Measurements from ENCODE around the gene TMEM273. TPM values are rescaled to one million over a fixed set of nuclear protein-coding genes. Genes with fewer than 3 reads are reported as not detected.

TMEM273 gene
- total RNA-seq, 4 donors from 2014 or later, result 4.9 to 11.2 (median 7.8) TPM

- Histone ChIP-seq H3K9me3 (no peaks in the 10 kb centered on the region), H3K4me1 (peaks cover 3 to 5% of the 10 kb centered on the region in 2 donors), H3K36me3 (no peaks in the 10 kb centered on the region), H3K4me3 (no peak overlapping the region), H3K27me3 (no peaks in the 10 kb centered on the region), H3K27ac (no peak overlapping the region)
- in situ Hi-C loops (cut with MboI; ENCODE audit: low sequenced_read_pairs in 4 of 4) (no loop called here), intact Hi-C loops (cut with DNase I; ENCODE audit: low total_unique reads) (loop anchor here (10.0 kb wide), 1 partner anchor 132 kb away; no protein-coding TSS in a partner anchor)
- ATAC-seq (no peak), DNase-seq (no peak)
- TF ChIP-seq POLR2A (IDR thresholded peaks at IDR 0.05) (no peak), CTCF (IDR thresholded peaks at IDR 0.05 in 4 of 5, conservative IDR thresholded peaks at IDR 0.05 in 1 of 5) (no peak)
These were observed 71.4 kb downstream of the TMEM273 start for GRCh38 chr10:49116509-49117375.

- H3K9me3 ChIP-seq, result no peaks in the 10 kb centered on the region
- no peaks in the 10 kb centered on the region for H3K36me3 ChIP-seq
- intact Hi-C loops (cut with DNase I; ENCODE audit: low total_unique reads), result loop anchor here (10.0 kb wide), 1 partner anchor 131 kb away; no protein-coding TSS in a partner anchor
- no peak for TF ChIP-seq POLR2A (IDR thresholded peaks at IDR 0.05)
- no peak for TF ChIP-seq CTCF (IDR thresholded peaks at IDR 0.05 in 4 of 5, conservative IDR thresholded peaks at IDR 0.05 in 1 of 5)
- H3K27me3 ChIP-seq, result no peaks in the 10 kb centered on the region
- peak in 1 of 2 donors; percentile 12 for ATAC-seq
- in situ Hi-C loops (cut with MboI; ENCODE audit: low sequenced_read_pairs in 4 of 4), result no loop called here
- H3K4me1 ChIP-seq, result peaks cover 4 to 5% of the 10 kb centered on the region in 2 donors
- DNase-seq, result no peak
- H3K4me3 ChIP-seq, result peak overlapping the region in 3 of 4 donors; percentile 20 to 32 (median 21)
- H3K27ac ChIP-seq, result peak overlapping the region in 3 of 4 donors; percentile 30 to 42 (median 31)
These were observed 72.2 kb downstream of the TMEM273 start for GRCh38 chr10:49115796-49116508.

GRCh38 chr10:49115015-49115795 lies 73.0 kb downstream of the TMEM273 start, which contains the start of gene VSTM4:
Gene VSTM4, minus strand, starts transcription at chr10:49115522. Its CDS starts 37 bp downstream, at chr10:49115485.
- in situ Hi-C loops (cut with MboI; ENCODE audit: low sequenced_read_pairs in 4 of 4) (no loop called here), intact Hi-C loops (cut with DNase I; ENCODE audit: low total_unique reads) (loop anchor here (10.0 kb wide), 1 partner anchor 130 kb away; no protein-coding TSS in a partner anchor)
- no peak for DNase-seq
- H3K27ac ChIP-seq, result peak within 1 kb of the TSS; percentile 50 to 69 (median 60)
- H3K36me3 ChIP-seq, result no peaks in the 10 kb centered on the region
- ATAC-seq, result peak; percentile 60
- TF ChIP-seq CTCF (IDR thresholded peaks at IDR 0.05 in 4 of 5, conservative IDR thresholded peaks at IDR 0.05 in 1 of 5) (no peak), POLR2A (IDR thresholded peaks at IDR 0.05) (peak in 1 of 2 donors; percentile 33)
- no peaks in the 10 kb centered on the region for H3K27me3 ChIP-seq
- peaks cover 8 to 12% of the 10 kb centered on the region in 2 donors for H3K4me1 ChIP-seq
- peak within 1 kb of the TSS; percentile 55 to 70 (median 62) for H3K4me3 ChIP-seq
- no peaks in the 10 kb centered on the region for H3K9me3 ChIP-seq

GRCh38 chr10:49114718-49115014 lies 73.5 kb downstream of the TMEM273 start:
- Histone ChIP-seq H3K4me3 (peak overlapping the region; percentile 55 to 70 (median 62)), H3K9me3 (no peaks in the 10 kb centered on the region), H3K27ac (peak overlapping the region; percentile 50 to 69 (median 60)), H3K4me1 (peaks cover 13 to 17% of the 10 kb centered on the region in 2 donors), H3K27me3 (no peaks in the 10 kb centered on the region), H3K36me3 (no peaks in the 10 kb centered on the region)
- in situ Hi-C loops (cut with MboI; ENCODE audit: low sequenced_read_pairs in 4 of 4) (no loop called here), intact Hi-C loops (cut with DNase I; ENCODE audit: low total_unique reads) (loop anchor here (10.0 kb wide), 1 partner anchor 130 kb away; no protein-coding TSS in a partner anchor)
- TF ChIP-seq POLR2A (IDR thresholded peaks at IDR 0.05) (no peak), CTCF (IDR thresholded peaks at IDR 0.05 in 4 of 5, conservative IDR thresholded peaks at IDR 0.05 in 1 of 5) (no peak)
- no peak for ATAC-seq
- DNase-seq, result no peak
